ENCODE results near the gene PON3.
"Not testable (repeated sequence)": the region's sequence is repeated elsewhere in the genome, so short reads cannot be mapped to it uniquely, and the experiment has no call there.

Gene PON3

DNA sequence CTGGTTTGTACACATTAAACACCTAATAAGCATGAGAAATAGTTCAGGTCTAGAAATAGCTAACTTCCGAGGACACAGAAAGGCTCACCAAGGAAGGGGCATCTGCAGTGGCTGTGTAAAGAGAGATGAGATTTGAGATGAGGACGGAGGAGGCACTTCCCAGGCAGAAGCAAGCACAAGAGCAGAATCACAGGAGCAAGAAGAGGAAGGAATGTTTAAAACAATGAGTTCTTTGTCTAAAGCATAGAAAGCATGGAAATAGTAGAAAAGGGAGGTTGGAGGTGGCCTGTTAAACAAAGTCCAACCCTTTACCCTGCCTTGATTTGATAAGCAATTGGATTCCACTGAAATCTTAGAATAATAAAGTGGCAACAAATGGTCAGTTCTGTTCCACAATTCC lies 11.6 kb upstream of the PON3 start:
- H3K4me3 ChIP-seq (ENCODE audit: low read length): no peak overlapping the region
- peaks cover 80% of the 10 kb centered on the region for H3K36me3 ChIP-seq (ENCODE audit: insufficient read depth, low read length)
- no peak overlapping the region for H3K9ac ChIP-seq (ENCODE audit: low read depth, low read length)

DNA sequence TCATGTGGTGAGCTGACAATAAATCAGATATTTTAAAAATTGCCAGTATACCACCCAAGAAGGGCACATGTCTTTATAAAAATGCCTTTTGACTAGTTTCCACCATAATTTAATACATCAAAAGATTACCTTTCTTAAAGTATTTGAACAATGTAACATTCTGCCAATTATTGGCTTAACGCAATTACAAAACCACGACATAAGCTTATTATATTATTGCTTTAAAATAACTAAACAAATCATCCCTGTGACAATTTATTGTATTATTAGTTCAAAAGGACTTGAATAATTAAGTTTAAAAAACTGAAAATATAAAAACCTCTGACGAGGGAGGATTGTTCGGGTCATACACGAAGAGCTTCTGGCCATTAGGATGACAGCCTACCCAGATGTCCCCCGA lies 9.6 kb upstream of the PON3 start:
- no peak overlapping the region for H3K4me3 ChIP-seq (ENCODE audit: low read length)
- H3K9me3 ChIP-seq (replicated peaks; ENCODE audit: low read length): no peaks in the 10 kb centered on the region
- H3K4me1 ChIP-seq (ENCODE audit: control insufficient read depth, insufficient read depth, low read length): no peaks in the 10 kb centered on the region
- H3K27me3 ChIP-seq (ENCODE audit: control insufficient read depth, insufficient read depth, low read length): no peaks in the 10 kb centered on the region
- H3K4me2 ChIP-seq (ENCODE audit: low read length): no peak overlapping the region
- H3K9ac ChIP-seq (ENCODE audit: low read depth, low read length): no peak overlapping the region
- peaks cover 61% of the 10 kb centered on the region for H3K36me3 ChIP-seq (ENCODE audit: insufficient read depth, low read length)

More for the DNA sequence above, 11.6 kb upstream of the PON3 start:
- no peaks in the 10 kb centered on the region for H3K9me3 ChIP-seq (replicated peaks; ENCODE audit: low read length)
- H3K4me2 ChIP-seq (ENCODE audit: low read length): no peak overlapping the region
- H3K27me3 ChIP-seq (ENCODE audit: control insufficient read depth, insufficient read depth, low read length): no peaks in the 10 kb centered on the region
- no peaks in the 10 kb centered on the region for H3K4me1 ChIP-seq (ENCODE audit: control insufficient read depth, insufficient read depth, low read length)

DNA sequence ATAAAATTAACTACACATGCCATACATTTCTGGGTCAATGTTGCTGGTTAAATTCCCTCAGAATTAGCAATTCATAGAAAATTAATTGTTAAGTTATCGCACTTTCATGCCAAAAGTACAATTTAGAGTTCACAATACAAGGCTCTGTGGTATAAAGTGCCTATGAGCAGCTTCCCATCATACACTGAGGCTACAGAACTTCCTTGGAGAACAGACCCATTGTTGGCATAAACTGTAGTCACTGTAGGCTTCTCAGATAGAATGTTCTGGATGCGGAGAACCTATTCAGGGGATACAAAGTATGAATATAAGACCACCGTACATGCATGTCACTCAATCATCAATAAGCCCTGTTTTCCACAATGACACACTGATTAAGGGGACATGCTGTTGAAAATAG lies 9.0 kb upstream of the PON3 start:
- Histone ChIP-seq H3K27me3 (ENCODE audit: control insufficient read depth, insufficient read depth, low read length) (no peaks in the 10 kb centered on the region), H3K4me2 (ENCODE audit: low read length) (no peak overlapping the region), H3K36me3 (ENCODE audit: insufficient read depth, low read length) (peaks cover 56% of the 10 kb centered on the region), H3K9ac (ENCODE audit: low read depth, low read length) (no peak overlapping the region), H3K4me3 (ENCODE audit: low read length) (no peak overlapping the region), H3K9me3 (replicated peaks; ENCODE audit: low read length) (no peaks in the 10 kb centered on the region), H3K4me1 (ENCODE audit: control insufficient read depth, insufficient read depth, low read length) (no peaks in the 10 kb centered on the region)

DNA sequence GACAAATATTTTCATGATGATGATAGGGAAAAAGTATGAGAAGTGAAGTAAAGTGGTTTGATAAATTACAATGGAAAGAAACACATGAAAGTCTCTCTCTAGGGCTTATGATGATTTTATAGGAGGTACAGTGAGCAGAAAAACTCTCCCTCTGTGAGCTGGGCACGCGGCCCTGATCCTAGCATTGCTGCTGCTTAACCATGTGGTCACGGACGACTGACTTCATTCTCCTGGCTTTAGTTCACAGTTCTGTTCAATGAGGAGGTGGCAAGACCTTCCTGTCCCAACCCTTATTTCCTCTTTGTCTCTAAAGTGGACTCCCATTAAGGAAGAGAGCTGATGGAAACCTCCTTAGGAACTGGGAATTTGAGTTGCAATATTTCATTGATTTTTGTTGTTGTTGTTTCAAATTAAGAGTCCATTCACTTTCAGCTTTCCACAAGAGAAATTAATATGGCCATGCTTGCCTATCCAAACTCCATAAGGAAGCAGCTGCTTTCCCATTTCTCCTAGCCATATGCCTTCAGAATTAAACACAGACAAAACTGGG lies 8.2 kb upstream of the PON3 start:
- Histone ChIP-seq H3K4me2 (ENCODE audit: low read length) (no peak overlapping the region), H3K9me3 (replicated peaks; ENCODE audit: low read length) (no peaks in the 10 kb centered on the region), H3K4me1 (ENCODE audit: control insufficient read depth, insufficient read depth, low read length) (no peaks in the 10 kb centered on the region), H3K4me3 (ENCODE audit: low read length) (no peak overlapping the region), H3K9ac (ENCODE audit: low read depth, low read length) (no peak overlapping the region), H3K36me3 (ENCODE audit: insufficient read depth, low read length) (peaks cover 49% of the 10 kb centered on the region), H3K27me3 (ENCODE audit: control insufficient read depth, insufficient read depth, low read length) (no peaks in the 10 kb centered on the region)

DNA sequence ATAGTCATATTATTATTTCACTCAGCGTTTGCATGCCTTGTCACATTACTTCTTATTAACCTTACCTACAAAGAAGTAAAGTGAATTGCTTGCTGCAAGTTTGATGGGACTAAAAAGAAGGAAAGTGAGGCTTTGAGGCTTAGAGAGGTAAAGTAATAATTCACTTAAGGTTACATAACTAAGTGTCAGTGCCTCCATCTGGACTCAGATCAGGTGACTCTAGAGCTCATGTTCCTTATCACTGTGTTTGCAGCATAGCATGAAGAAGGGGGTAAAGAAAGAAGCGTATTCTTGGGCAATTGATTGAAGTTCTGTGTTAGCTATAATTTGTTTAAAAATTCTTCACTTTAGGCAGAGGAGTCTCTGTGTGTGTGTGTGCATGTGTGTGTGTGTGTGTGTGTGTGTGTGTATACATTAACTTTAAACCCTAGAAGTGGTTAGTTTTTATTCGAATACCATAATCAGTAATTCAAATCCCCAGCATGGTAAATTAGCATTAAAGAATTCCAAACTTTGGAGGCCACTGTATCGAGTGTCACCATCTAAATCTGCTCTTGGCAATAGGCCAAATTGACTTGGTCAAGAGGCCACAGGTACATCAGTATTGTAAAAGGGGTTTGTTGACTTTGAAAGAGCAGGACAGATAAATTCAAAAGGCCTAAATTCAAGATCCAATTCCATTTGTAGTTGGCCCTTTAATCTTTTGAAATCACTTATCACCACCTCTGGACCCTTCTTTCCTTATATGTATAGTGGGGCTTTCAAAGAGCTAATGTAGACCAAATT lies 2.2 kb upstream of the PON3 start:
- H3K9me3 ChIP-seq (replicated peaks; ENCODE audit: low read length): no peaks in the 10 kb centered on the region
- H3K9ac ChIP-seq (ENCODE audit: low read depth, low read length): no peak overlapping the region
- no peaks in the 10 kb centered on the region for H3K27me3 ChIP-seq (ENCODE audit: control insufficient read depth, insufficient read depth, low read length)
- no peak overlapping the region for H3K4me3 ChIP-seq (ENCODE audit: low read length)
- H3K4me1 ChIP-seq (ENCODE audit: control insufficient read depth, insufficient read depth, low read length): no peaks in the 10 kb centered on the region
- H3K4me2 ChIP-seq (ENCODE audit: low read length): no peak overlapping the region
- peaks cover 2% of the 10 kb centered on the region for H3K36me3 ChIP-seq (ENCODE audit: insufficient read depth, low read length)

DNA sequence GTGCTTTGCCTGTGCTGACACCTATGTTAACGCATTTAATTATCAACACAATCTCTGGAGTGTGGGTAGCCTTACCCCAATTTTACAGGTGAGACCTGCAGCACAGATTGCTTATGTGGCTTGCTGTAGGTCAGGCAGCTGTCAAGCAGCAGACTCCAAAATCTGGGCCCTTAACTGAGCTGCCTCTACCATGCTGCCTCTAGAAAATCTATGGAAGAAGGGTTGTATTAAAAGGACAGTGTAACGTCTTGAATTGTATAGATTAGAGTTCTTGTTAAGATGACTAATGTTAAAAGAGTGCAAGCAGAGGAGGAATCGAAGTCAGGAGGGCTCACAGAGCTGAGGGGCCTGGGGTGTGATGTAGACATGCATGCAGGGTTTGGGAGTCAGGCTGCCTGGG lies 1.2 kb upstream of the PON3 start:
- Histone ChIP-seq H3K9ac (ENCODE audit: low read depth, low read length) (no peak overlapping the region), H3K36me3 (ENCODE audit: insufficient read depth, low read length) (no peaks in the 10 kb centered on the region), H3K4me3 (ENCODE audit: low read length) (no peak overlapping the region), H3K4me2 (ENCODE audit: low read length) (no peak overlapping the region), H3K4me1 (ENCODE audit: control insufficient read depth, insufficient read depth, low read length) (no peaks in the 10 kb centered on the region), H3K27me3 (ENCODE audit: control insufficient read depth, insufficient read depth, low read length) (no peaks in the 10 kb centered on the region), H3K9me3 (replicated peaks; ENCODE audit: low read length) (no peaks in the 10 kb centered on the region)

DNA sequence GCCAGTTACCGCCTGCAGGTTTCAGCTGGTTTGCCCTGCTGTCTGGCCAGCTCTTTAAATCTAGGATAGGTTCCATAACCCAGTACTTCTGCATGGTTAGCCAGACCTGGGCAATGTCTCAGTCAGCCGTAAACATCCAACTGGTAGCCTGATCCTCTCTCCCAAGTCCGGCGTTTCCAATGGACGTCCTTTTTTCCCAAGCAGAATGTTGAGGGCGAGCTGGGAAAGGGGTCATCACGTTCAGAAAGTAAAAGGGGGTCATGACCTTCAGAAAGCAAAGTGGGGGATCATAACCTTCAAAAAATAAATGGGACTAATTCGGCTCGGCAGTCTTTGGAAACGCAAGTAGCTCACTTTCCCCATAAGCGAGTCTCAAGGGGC lies 430 bp downstream of the PON3 start:
- Histone ChIP-seq H3K9ac (ENCODE audit: low read depth, low read length) (no peak overlapping the region), H3K9me3 (replicated peaks; ENCODE audit: low read length) (no peaks in the 10 kb centered on the region), H3K27me3 (ENCODE audit: control insufficient read depth, insufficient read depth, low read length) (no peaks in the 10 kb centered on the region), H3K4me1 (ENCODE audit: control insufficient read depth, insufficient read depth, low read length) (no peaks in the 10 kb centered on the region), H3K4me3 (ENCODE audit: low read length) (no peak overlapping the region), H3K36me3 (ENCODE audit: insufficient read depth, low read length) (no peaks in the 10 kb centered on the region), H3K4me2 (ENCODE audit: low read length) (no peak overlapping the region)

DNA sequence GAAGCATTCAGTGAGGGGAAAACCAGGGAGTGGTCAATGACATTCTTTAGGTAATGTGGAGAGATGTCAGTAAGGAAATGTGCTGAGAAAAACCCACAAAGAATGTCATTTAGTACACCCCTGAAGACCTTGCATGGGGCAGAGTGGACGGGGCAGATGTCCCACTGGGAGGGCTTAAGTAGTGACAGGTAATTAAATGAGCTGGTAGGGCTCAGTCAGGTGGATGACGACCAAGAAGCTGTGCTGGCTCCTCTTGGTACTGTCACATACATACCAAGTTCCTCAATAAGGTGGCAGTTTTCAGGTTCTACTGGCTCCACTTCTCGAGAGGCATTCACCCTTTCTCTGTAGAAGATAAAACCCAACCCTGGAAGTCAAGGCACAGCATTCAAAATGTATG lies 1.8 kb downstream of the PON3 start:
- H3K9ac ChIP-seq (ENCODE audit: low read depth, low read length): no peak overlapping the region
- H3K27me3 ChIP-seq (ENCODE audit: control insufficient read depth, insufficient read depth, low read length): no peaks in the 10 kb centered on the region
- H3K9me3 ChIP-seq (replicated peaks; ENCODE audit: low read length): no peaks in the 10 kb centered on the region
- H3K4me1 ChIP-seq (ENCODE audit: control insufficient read depth, insufficient read depth, low read length): no peaks in the 10 kb centered on the region
- no peak overlapping the region for H3K4me3 ChIP-seq (ENCODE audit: low read length)
- H3K36me3 ChIP-seq (ENCODE audit: insufficient read depth, low read length): no peaks in the 10 kb centered on the region
- H3K4me2 ChIP-seq (ENCODE audit: low read length): no peak overlapping the region

DNA sequence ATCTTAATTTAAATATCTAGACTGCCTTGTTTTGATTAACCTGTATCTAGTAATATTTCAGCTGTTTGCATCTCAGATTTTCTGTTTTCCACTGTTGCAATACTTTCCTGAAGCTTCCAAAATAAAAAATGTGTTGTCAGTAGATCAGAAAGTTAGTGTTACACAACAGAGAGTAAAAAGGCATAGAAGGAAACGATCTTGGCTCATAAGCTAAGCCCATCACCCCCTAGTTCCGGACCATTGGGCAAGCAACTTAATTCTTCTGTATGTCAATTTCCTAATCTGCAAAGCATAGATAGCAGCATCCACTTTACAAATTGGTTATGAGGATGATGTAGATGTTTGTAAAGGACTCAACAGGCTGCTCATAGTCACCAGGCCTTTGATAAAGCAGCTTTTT lies 4.4 kb downstream of the PON3 start:
- H3K4me3 ChIP-seq (ENCODE audit: low read length): no peak overlapping the region
- no peaks in the 10 kb centered on the region for H3K27me3 ChIP-seq (ENCODE audit: control insufficient read depth, insufficient read depth, low read length)
- H3K9me3 ChIP-seq (replicated peaks; ENCODE audit: low read length): no peaks in the 10 kb centered on the region
- H3K4me2 ChIP-seq (ENCODE audit: low read length): no peak overlapping the region
- no peak overlapping the region for H3K9ac ChIP-seq (ENCODE audit: low read depth, low read length)
- no peaks in the 10 kb centered on the region for H3K36me3 ChIP-seq (ENCODE audit: insufficient read depth, low read length)
- no peaks in the 10 kb centered on the region for H3K4me1 ChIP-seq (ENCODE audit: control insufficient read depth, insufficient read depth, low read length)

DNA sequence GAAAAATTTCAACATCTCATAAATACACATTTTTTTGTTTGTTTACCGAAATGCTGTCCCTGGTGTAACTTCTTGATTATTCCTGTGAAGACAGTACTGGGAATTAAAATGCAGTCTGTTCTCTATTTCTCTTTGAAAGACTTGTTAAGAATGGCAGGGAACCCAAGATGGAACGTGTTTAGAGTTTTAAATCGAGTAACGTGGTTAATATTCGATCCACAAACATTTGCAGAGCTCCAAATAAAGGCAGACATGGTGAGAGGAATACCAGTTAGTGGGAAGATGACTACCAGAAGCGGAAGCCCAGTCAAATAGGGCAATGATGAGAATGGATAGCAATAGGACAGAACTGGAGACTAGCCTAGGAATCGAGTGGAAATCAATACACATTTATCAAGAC lies 6.7 kb downstream of the PON3 start:
- no peak overlapping the region for H3K9ac ChIP-seq (ENCODE audit: low read depth, low read length)
- no peaks in the 10 kb centered on the region for H3K4me1 ChIP-seq (ENCODE audit: control insufficient read depth, insufficient read depth, low read length)
- no peaks in the 10 kb centered on the region for H3K27me3 ChIP-seq (ENCODE audit: control insufficient read depth, insufficient read depth, low read length)
- no peaks in the 10 kb centered on the region for H3K9me3 ChIP-seq (replicated peaks; ENCODE audit: low read length)
- no peak overlapping the region for H3K4me2 ChIP-seq (ENCODE audit: low read length)
- H3K36me3 ChIP-seq (ENCODE audit: insufficient read depth, low read length): no peaks in the 10 kb centered on the region
- H3K4me3 ChIP-seq (ENCODE audit: low read length): no peak overlapping the region

DNA sequence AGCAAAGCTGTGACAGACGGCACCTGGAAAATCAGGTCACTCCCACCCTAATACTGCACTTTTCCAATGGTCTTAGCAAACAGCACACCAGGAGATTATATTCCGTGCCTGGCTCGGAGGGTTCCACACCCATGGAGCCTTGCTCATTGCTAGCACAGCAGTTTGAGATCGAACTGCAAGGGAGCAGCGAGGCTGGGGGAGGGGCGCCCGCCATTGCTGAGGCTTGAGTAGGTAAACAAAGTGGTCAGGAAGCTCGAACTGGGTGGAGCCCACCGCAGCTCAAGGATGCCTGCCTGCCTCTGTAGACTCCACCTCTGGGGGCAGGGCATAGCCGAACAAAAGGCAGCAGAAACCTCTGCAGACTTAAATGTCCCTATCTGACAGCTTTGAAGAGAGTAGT lies 16.7 kb downstream of the PON3 start:
- H3K4me1 ChIP-seq (ENCODE audit: control insufficient read depth, insufficient read depth, low read length); H3K4me3 ChIP-seq (ENCODE audit: low read length); H3K27me3 ChIP-seq (ENCODE audit: control insufficient read depth, insufficient read depth, low read length); H3K9me3 ChIP-seq (replicated peaks; ENCODE audit: low read length); H3K4me2 ChIP-seq (ENCODE audit: low read length); H3K9ac ChIP-seq (ENCODE audit: low read depth, low read length); H3K36me3 ChIP-seq (ENCODE audit: insufficient read depth, low read length): not testable (repeated sequence)

Data from skeletal muscle satellite cell (primary cell).